Activated T-helper 1 cell treated with anti-CD3 and anti-CD28 coated beads, Interleukin-12 subunit alpha, Interleukin-12 subunit beta, Interleukin-2, Interleukin-4 antibody, amounts not matched to agents 30 ng/mL and 10 ng/mL and 1 ng/mL, durations not matched to agents 14 hours and 24 hours and 36 hours (primary cell): Measurements from ENCODE around the gene ANKRD52. TPM values are rescaled to one million over a fixed set of nuclear protein-coding genes. Genes with fewer than 3 reads are reported as not detected.
"Not testable (repeated sequence)": the region's sequence is repeated elsewhere in the genome, so short reads cannot be mapped to it uniquely, and the experiment has no call there.

ENCODE experiments used
- DNase-seq: peaks from one replicate; pipeline ENCODE4 v3.0.0; 2021; ENCODE audit warnings: low spot score
- H3K27ac Mint-ChIP-seq: one replicate; pipeline ENCODE4 v1.8.0; 2021; ENCODE audit warnings: mild to moderate bottlenecking, mixed read lengths
- H3K27me3 Mint-ChIP-seq: one replicate; pipeline ENCODE4 v1.8.0; 2022; ENCODE audit warnings: mild to moderate bottlenecking, moderate library complexity, mixed read lengths; ENCODE audit not compliant: insufficient read depth
- H3K36me3 Mint-ChIP-seq: one replicate; pipeline ENCODE4 v1.8.0; 2021; ENCODE audit warnings: low read depth, mixed read lengths
- H3K4me1 Mint-ChIP-seq: one replicate; pipeline ENCODE4 v1.8.0; 2021; ENCODE audit warnings: low read depth, mixed read lengths
- H3K4me3 Mint-ChIP-seq: one replicate; pipeline ENCODE4 v1.8.0; 2021; ENCODE audit warnings: mild to moderate bottlenecking, moderate library complexity, mixed read lengths
- H3K9me3 Mint-ChIP-seq: one replicate; pipeline ENCODE4 v1.8.0; 2021; ENCODE audit warnings: mixed read lengths
- intact Hi-C: fragments of 100-400 bp; cut with micrococcal nuclease; formaldehyde crosslinking; loops from one replicate; pipeline ENCODE4 v1.15.1; 2024
- total RNA-seq: library from RNA; stranded (reverse); gene quantifications from 2 replicates; pipeline ENCODE4 v1.2.3, GENCODE V29; 2022

The ANKRD52 gene
- total RNA-seq, 1 donor from 2014 or later, result 71.0 TPM

- peak overlapping the region; percentile 87 for H3K27ac Mint-ChIP-seq
- intact Hi-C loops, result loop anchor here (1.0 to 5.0 kb wide), 9 partner anchors 8 to 198 kb away; partner anchors contain the start of genes ANKRD52, IL23A, STAT2 and TIMELESS
- H3K4me3 Mint-ChIP-seq, result peak overlapping the region; percentile 96
- H3K27me3 Mint-ChIP-seq, DNase-seq, H3K9me3 Mint-ChIP-seq: not testable (repeated sequence)
- H3K4me1 Mint-ChIP-seq, result peaks cover 15% of the 10 kb centered on the region
- peaks cover 14% of the 10 kb centered on the region for H3K36me3 Mint-ChIP-seq
These were observed 8.0 kb upstream of the ANKRD52 start for GRCh38 chr12:56266068-56266692.

DNA sequence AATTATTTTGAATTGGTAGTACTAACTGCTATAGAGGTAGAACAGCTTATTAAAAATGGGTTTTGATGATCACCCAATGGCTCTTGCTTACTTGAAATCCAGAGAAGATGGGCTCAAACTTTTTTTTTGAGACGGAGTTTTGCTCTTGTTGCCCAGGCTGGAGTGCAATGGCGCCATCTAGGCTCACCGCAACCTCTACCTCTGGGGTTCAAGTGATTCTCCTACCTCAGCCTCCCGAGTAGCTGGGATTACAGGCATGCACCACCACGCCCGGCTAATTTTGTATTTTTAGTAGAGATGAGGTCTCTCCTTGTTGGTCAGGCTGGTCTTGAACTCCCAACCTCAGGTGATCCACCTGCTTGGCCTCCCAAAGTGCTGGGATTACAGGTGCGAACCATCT is 4.8 kb upstream of the ANKRD52 start:
- H3K4me3 Mint-ChIP-seq, H3K27me3 Mint-ChIP-seq, DNase-seq, H3K27ac Mint-ChIP-seq, H3K36me3 Mint-ChIP-seq, intact Hi-C loops, H3K9me3 Mint-ChIP-seq: not testable (repeated sequence)
- peaks cover 20% of the 10 kb centered on the region for H3K4me1 Mint-ChIP-seq

GRCh38 chr12:56261503-56262232 is 3.5 kb upstream of the ANKRD52 start:
- H3K27me3 Mint-ChIP-seq, result no peaks in the 10 kb centered on the region
- no peak overlapping the region for H3K4me3 Mint-ChIP-seq
- DNase-seq, result no peak
- no peak overlapping the region for H3K27ac Mint-ChIP-seq
- H3K4me1 Mint-ChIP-seq, result peaks cover 20% of the 10 kb centered on the region
- H3K36me3 Mint-ChIP-seq, result peaks cover 1% of the 10 kb centered on the region
- H3K9me3 Mint-ChIP-seq, result no peaks in the 10 kb centered on the region
- intact Hi-C loops, result no loop called here

- Mint-ChIP-seq H3K9me3 (no peaks in the 10 kb centered on the region), H3K36me3 (peaks cover 5% of the 10 kb centered on the region), H3K4me3 (peak overlapping the region; percentile 42), H3K27me3 (no peaks in the 10 kb centered on the region), H3K27ac (no peak overlapping the region), H3K4me1 (peaks cover 20% of the 10 kb centered on the region)
- intact Hi-C loops, result no loop called here
- DNase-seq, result no peak
These were observed 2.7 kb upstream of the ANKRD52 start for GRCh38 chr12:56260921-56261320.

GRCh38 chr12:56260380-56260779 is 2.2 kb upstream of the ANKRD52 start:
- intact Hi-C loops, result no loop called here
- Mint-ChIP-seq H3K27me3 (no peaks in the 10 kb centered on the region), H3K9me3 (no peaks in the 10 kb centered on the region), H3K4me1 (peaks cover 22% of the 10 kb centered on the region), H3K27ac (no peak overlapping the region), H3K36me3 (peaks cover 5% of the 10 kb centered on the region), H3K4me3 (peak overlapping the region; percentile 42)
- DNase-seq, result no peak

- intact Hi-C loops, result loop anchor here (1.0 to 5.0 kb wide), 8 partner anchors 7 to 210 kb away; partner anchors contain the start of genes COQ10A, CS, NABP2 and SPRYD4
- no peaks in the 10 kb centered on the region for H3K27me3 Mint-ChIP-seq
- H3K27ac Mint-ChIP-seq, result peak overlapping the region; percentile 81
- H3K36me3 Mint-ChIP-seq, result peaks cover 12% of the 10 kb centered on the region
- H3K4me3 Mint-ChIP-seq, result peak overlapping the region; percentile 86
- H3K9me3 Mint-ChIP-seq, result no peaks in the 10 kb centered on the region
- DNase-seq, result no peak
- H3K4me1 Mint-ChIP-seq, result peaks cover 22% of the 10 kb centered on the region
These were observed 618 bp upstream of the ANKRD52 start for GRCh38 chr12:56258820-56259183.

GRCh38 chr12:56257491-56258067 is 605 bp downstream of the ANKRD52 start:
- Mint-ChIP-seq H3K4me3 (peak overlapping the region; percentile 90), H3K27me3 (no peaks in the 10 kb centered on the region), H3K4me1 (peaks cover 22% of the 10 kb centered on the region), H3K27ac (peak overlapping the region; percentile 83), H3K9me3 (no peaks in the 10 kb centered on the region), H3K36me3 (peaks cover 15% of the 10 kb centered on the region)
- intact Hi-C loops, result loop anchor here (1.0 to 5.0 kb wide), 9 partner anchors 9 to 211 kb away; partner anchors contain the start of genes COQ10A, CS, NABP2 and SPRYD4
- no peak for DNase-seq

DNA sequence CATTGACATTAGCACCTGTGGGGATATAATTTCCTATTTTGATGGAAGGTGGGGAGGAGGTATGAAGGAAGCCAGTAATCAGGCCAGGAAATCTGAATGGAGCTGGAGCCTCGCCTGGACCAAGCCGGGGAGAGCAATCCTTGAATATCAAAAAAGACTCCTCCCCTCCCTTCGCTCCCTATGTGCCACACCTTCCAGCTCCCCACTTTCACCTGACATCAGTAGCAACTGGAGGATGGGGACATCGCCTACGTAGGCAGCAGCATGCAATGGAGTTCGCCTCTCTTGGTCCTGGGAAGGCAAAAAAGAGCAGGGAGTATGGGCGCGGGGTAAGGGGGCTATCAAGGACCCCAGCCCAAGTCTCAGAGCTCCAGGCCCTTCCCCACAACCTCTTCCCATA is 1.1 kb downstream of the ANKRD52 start:
- Mint-ChIP-seq H3K4me3 (peak overlapping the region; percentile 90), H3K27me3 (no peaks in the 10 kb centered on the region), H3K36me3 (peaks cover 20% of the 10 kb centered on the region), H3K4me1 (peaks cover 22% of the 10 kb centered on the region), H3K9me3 (no peaks in the 10 kb centered on the region), H3K27ac (peak overlapping the region; percentile 83)
- intact Hi-C loops, result loop anchor here (2.0 to 5.0 kb wide), 2 partner anchors 50 to 104 kb away; partner anchors contain the start of gene STAT2
- DNase-seq, result no peak

DNA sequence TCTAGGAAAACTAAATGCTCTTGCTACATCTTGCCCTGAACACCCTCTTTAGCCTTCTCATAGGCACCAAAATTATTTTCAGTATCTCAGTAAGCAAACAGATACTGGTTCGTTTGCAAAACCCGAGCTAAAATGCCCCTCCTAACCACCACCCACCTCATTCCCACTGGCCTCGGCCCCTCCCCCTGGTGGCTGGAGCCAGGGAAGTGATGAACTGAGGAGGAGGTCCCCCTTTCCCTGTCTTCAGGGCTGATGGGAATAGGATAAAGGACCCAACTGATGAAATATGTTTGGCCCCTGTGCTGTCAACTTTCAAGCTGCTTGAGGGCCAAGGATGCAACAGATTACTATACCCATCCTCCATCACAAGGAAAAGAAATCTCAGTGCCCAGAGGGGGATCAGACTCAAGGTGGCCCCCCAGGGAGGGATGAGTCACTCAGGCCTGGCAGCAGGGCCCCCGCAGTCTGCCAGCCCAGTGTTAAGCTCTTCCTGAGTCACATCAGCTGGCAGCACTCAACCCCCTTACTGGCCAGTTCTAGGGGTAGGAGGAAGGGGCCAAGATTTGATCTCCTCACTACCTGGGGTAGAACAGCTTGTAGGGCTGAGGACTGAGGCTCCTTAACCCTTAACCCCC is 1.7 kb downstream of the ANKRD52 start:
- H3K36me3 Mint-ChIP-seq, result peaks cover 24% of the 10 kb centered on the region
- H3K4me3 Mint-ChIP-seq, result peak overlapping the region; percentile 90
- H3K9me3 Mint-ChIP-seq, result no peaks in the 10 kb centered on the region
- H3K27ac Mint-ChIP-seq, result no peak overlapping the region
- no peaks in the 10 kb centered on the region for H3K27me3 Mint-ChIP-seq
- peaks cover 22% of the 10 kb centered on the region for H3K4me1 Mint-ChIP-seq
- no peak for DNase-seq
- intact Hi-C loops, result loop anchor here (2.0 to 5.0 kb wide), 2 partner anchors 49 to 104 kb away; partner anchors contain the start of gene STAT2

DNA sequence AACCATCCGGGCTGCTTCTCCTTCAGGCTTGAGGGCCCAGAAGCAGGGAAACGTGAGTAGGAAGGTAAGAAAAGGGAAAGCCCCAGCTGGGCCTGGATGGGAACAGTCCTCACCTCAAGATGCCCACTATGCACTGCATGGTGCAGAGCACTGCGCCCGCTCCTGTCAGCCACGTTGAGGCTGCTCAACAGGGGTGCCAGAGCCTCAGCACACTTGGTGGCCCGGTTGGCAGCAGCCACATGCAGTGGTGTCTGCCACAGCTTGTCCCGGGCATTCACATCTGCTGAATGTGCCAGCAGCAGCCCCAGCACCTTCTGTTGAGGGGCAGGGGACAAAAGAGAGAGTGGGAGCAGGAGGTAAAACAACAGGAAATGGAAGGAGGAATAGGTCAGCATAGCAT is 2.5 kb downstream of the ANKRD52 start:
- no peak overlapping the region for H3K27ac Mint-ChIP-seq
- peak overlapping the region; percentile 90 for H3K4me3 Mint-ChIP-seq
- no peaks in the 10 kb centered on the region for H3K9me3 Mint-ChIP-seq
- peaks cover 22% of the 10 kb centered on the region for H3K4me1 Mint-ChIP-seq
- no peak for DNase-seq
- intact Hi-C loops, result loop anchor here (2.0 to 5.0 kb wide), 3 partner anchors 13 to 105 kb away; partner anchors contain the start of gene STAT2
- no peaks in the 10 kb centered on the region for H3K27me3 Mint-ChIP-seq
- H3K36me3 Mint-ChIP-seq, result peaks cover 24% of the 10 kb centered on the region

DNA sequence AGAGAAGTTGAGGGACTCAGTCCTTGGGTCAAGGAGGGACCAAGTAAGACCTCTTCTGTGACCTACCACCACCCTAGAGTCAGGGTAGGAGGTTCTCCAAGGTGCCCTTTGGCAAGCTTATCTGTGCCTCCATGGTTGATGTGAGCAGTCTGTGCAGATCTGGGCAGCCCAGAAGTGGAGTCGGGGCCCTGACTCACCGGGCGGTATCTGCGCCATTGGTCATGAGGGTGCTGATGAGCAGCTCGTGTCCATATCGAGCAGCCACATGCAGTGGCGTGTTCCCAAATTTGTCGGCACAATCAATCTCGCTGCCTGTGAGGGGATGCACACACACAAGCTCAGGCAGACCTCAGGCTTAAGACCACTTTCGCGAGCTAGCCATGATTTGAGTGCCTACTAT is 5.1 kb downstream of the ANKRD52 start:
- no peaks in the 10 kb centered on the region for H3K9me3 Mint-ChIP-seq
- H3K27ac Mint-ChIP-seq, result no peak overlapping the region
- peaks cover 31% of the 10 kb centered on the region for H3K36me3 Mint-ChIP-seq

GRCh38 chr12:56252649-56253048 is 5.5 kb downstream of the ANKRD52 start:
- DNase-seq, result no peak
- Mint-ChIP-seq H3K36me3 (peaks cover 33% of the 10 kb centered on the region), H3K4me1 (peaks cover 15% of the 10 kb centered on the region), H3K27me3 (no peaks in the 10 kb centered on the region), H3K4me3 (no peak overlapping the region), H3K27ac (no peak overlapping the region), H3K9me3 (no peaks in the 10 kb centered on the region)
- intact Hi-C loops, result no loop called here

More for the DNA sequence above, 5.1 kb downstream of the ANKRD52 start:
- no peak for DNase-seq
- intact Hi-C loops, result no loop called here
- Mint-ChIP-seq H3K4me3 (no peak overlapping the region), H3K27me3 (no peaks in the 10 kb centered on the region), H3K4me1 (peaks cover 15% of the 10 kb centered on the region)
